CD4-positive, alpha-beta T cell (primary cell): ENCODE data around the gene C20orf96. TPM values are rescaled to one million over a fixed set of nuclear protein-coding genes. Genes with fewer than 3 reads are reported as not detected.
A peak's percentile ranks its signal among the peaks of the same experiment; 100 is the strongest.

Experiments
- ATAC-seq: fragments of 200-7000 bp; cut with Tn5 transposase; one replicate; pipeline ENCODE4 v1.10.0; 2022; ENCODE audit warnings: mild to moderate bottlenecking; ENCODE audit not compliant: poor library complexity
- CTCF ChIA-PET: fragments of 350-600 bp; sonication (Branson Sonifier 250); formaldehyde crosslinking; loops from one replicate; lab custom pipeline; 2021; ENCODE audit warnings: antibody characterized with exemption, inconsistent platforms; lab: Charles Lee
- POLR2A ChIA-PET: fragments of 350-600 bp; sonication (Branson Sonifier 250); formaldehyde crosslinking; loops from one replicate; lab custom pipeline; 2021; ENCODE audit warnings: antibody characterized with exemption, inconsistent platforms; lab: Charles Lee
- DNase-seq, 14 experiments: peaks; one replicate each; pipeline ENCODE4 v3.0.0-alpha.2; 2013 to 2020; ENCODE audit warnings: mixed read lengths in 2 of 14
- H3K27ac ChIP-seq, 2 donors: one replicate each; pipeline versions ENCODE4 v1.5.1 to v1.7.0; 2013; ENCODE audit warnings: low read length in 2 of 2, low read depth in 1 of 2, mild to moderate bottlenecking in 1 of 2
- H3K27me3 ChIP-seq, 2 experiments: 1 replicate in 1 of 2; 2 replicates in 1 of 2; pipeline versions ENCODE4 v1.6.1 to v1.7.0; 2013; ENCODE audit warnings: low read length in 2 of 2, control low read depth in 1 of 2, mild to moderate bottlenecking in 1 of 2, moderate library complexity in 1 of 2; ENCODE audit not compliant: insufficient read depth in 2 of 2, control insufficient read depth in 1 of 2
- H3K36me3 ChIP-seq: one replicate; pipeline ENCODE4 v1.6.1; 2013; ENCODE audit warnings: low read length, control low read depth; ENCODE audit not compliant: insufficient read depth
- H3K4me1 ChIP-seq: one replicate; pipeline ENCODE4 v1.6.1; 2013; ENCODE audit warnings: low read length, control low read depth; ENCODE audit not compliant: insufficient read depth
- H3K4me3 ChIP-seq: one replicate; pipeline ENCODE4 v1.5.1; 2013; ENCODE audit warnings: mild to moderate bottlenecking, low read length, moderate library complexity
- H3K9me3 ChIP-seq, 2 experiments: 1 replicate in 1 of 2; 2 replicates in 1 of 2; pipeline versions ENCODE4 v1.6.1 to v1.7.0; 2013; ENCODE audit warnings: low read length in 2 of 2, mild to moderate bottlenecking in 2 of 2, control low read depth in 1 of 2, moderate library complexity in 1 of 2; ENCODE audit not compliant: control insufficient read depth in 1 of 2, insufficient read depth in 1 of 2
- H3K27ac Mint-ChIP-seq: one replicate; pipeline ENCODE4 v1.8.0; 2020; ENCODE audit warnings: mixed read lengths
- H3K27me3 Mint-ChIP-seq: one replicate; pipeline ENCODE4 v1.8.0; 2021; ENCODE audit warnings: mixed read lengths
- H3K36me3 Mint-ChIP-seq: one replicate; pipeline ENCODE4 v1.8.0; 2021; ENCODE audit warnings: low read depth, mixed read lengths
- H3K4me1 Mint-ChIP-seq: one replicate; pipeline ENCODE4 v1.8.0; 2021; ENCODE audit warnings: low read depth, mixed read lengths
- H3K4me3 Mint-ChIP-seq: one replicate; pipeline ENCODE4 v1.8.0; 2020; ENCODE audit warnings: mild to moderate bottlenecking, mixed read lengths
- H3K9me3 Mint-ChIP-seq: one replicate; pipeline ENCODE4 v1.8.0; 2020; ENCODE audit warnings: mixed read lengths
- CTCF ChIP-seq: fragments of 200-600 bp; IDR thresholded peaks from one replicate; pipeline ENCODE4 v1.8.0; 2022; ENCODE audit warnings: antibody characterized with exemption, mild to moderate bottlenecking
- intact Hi-C, 2 experiments: fragments of 100-400 bp; cut with DNase I in 1 of 2; cut with micrococcal nuclease in 1 of 2; formaldehyde crosslinking; loops; one replicate each; pipeline versions ENCODE4 v1.15.1 to v1.9.0; 2023 to 2025; cut with DNase I, micrococcal nuclease
- total RNA-seq, 174 experiments: library from RNA in 2 of 174; stranded (reverse) in 2 of 174; gene quantifications; one replicate each; pipeline ENCODE4 v1.2.3 and lab custom pipeline; 2021 to 2026

C20orf96 gene
- total RNA-seq, 2 experiments from 2014 or later, result 2.4 to 3.3 TPM

DNA sequence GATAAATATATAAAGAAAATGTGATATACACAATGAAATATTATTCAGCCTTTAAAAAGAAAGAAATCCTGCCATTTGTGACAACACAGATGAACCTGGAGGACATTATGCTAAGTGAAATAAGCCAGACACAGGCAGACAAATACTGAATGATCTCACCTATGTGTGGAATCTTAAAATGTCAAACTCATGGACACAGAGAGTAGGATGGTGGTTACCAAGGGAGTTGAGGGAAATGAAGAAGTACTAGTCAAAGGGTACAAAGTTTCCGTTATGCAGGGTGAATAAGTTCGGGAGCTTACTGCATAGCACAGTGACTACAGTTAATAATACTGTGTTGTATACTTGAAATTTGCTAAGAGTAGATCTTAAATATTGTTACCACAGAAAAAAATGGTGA, 47.6 kb downstream of the C20orf96 start:
- H3K36me3 ChIP-seq, result no peaks in the 10 kb centered on the region
- no peak overlapping the region for H3K4me3 Mint-ChIP-seq
- intact Hi-C loops, result no loop called here
- POLR2A ChIA-PET, result no interaction called here
- no peak for ATAC-seq
- no peaks in the 10 kb centered on the region for H3K4me1 ChIP-seq
- no peaks in the 10 kb centered on the region for H3K9me3 Mint-ChIP-seq
- no peak overlapping the region for H3K4me3 ChIP-seq
- no peaks in the 10 kb centered on the region for H3K36me3 Mint-ChIP-seq
- no peak for TF ChIP-seq CTCF
- H3K4me1 Mint-ChIP-seq, result peaks cover 5% of the 10 kb centered on the region
- H3K9me3 ChIP-seq, result no peaks in the 10 kb centered on the region
- H3K27ac Mint-ChIP-seq, result no peak overlapping the region
- DNase-seq, result no peak
- no peaks in the 10 kb centered on the region for H3K27me3 Mint-ChIP-seq
- no peak overlapping the region for H3K27ac ChIP-seq
- CTCF ChIA-PET, result no interaction called here
- H3K27me3 ChIP-seq, result no peaks in the 10 kb centered on the region

DNA sequence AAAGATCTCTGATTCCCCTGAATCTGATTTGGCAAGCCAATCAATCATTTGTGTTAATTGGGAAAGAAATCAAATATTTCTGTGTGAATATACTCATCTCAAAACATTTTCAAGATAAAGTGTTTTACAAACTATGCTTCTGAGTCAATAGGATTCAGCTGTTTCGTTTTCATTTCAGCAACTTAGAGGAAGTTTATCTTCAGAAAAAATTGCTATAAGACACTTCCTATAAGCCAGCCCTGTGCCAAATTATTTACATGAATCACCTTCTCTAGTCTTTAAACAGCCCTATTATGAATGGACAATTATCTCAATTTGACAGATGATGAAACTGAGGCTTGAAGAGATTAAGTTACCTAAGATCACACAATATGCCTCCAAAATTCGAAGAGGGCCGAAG, 52.6 kb downstream of the C20orf96 start:
- Histone ChIP-seq H3K27me3 (no peaks in the 10 kb centered on the region), H3K9me3 (no peaks in the 10 kb centered on the region), H3K36me3 (no peaks in the 10 kb centered on the region), H3K4me3 (peak overlapping the region; percentile 40), H3K4me1 (peaks cover 6% of the 10 kb centered on the region), H3K27ac (peak overlapping the region in 1 of 2 donors; percentile 37)
- intact Hi-C loops, result no loop called here
- Mint-ChIP-seq H3K27ac (peak overlapping the region; percentile 36), H3K4me3 (peak overlapping the region; percentile 84), H3K27me3 (no peaks in the 10 kb centered on the region), H3K9me3 (no peaks in the 10 kb centered on the region), H3K36me3 (no peaks in the 10 kb centered on the region), H3K4me1 (peaks cover 20% of the 10 kb centered on the region)
- no peak for TF ChIP-seq CTCF
- peak in 3 of 14 experiments; percentile 9 to 16 (median 10) for DNase-seq
- ChIA-PET POLR2A (interaction anchor here (0.7 to 1.6 kb wide), 9 partner anchors 8 to 92 kb away, joined by 3 to 8 read pairs (median 3); partner anchors contain the start of gene DEFB129), CTCF (no interaction called here)
- peak; percentile 41 for ATAC-seq

DNA sequence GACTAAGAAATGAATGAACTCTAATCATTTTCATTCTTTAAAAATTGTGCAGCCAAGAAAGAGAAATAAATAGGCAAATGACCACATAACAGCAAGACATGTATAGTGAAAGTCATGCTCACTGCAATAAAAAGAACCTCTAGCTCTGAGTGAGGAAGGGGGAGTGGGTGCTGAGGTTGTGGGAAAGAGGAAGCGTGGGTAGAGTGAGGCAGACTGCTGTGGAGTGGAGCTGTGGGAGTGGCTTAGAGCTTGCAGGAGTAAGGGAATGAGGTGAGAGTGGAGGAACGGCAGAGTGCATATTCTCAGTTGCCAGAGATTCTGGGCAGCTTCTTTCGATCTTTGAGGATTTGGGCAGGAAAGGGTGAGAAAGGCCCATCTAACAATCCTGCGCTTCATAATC, 53.1 kb downstream of the C20orf96 start:
- no peaks in the 10 kb centered on the region for H3K27me3 Mint-ChIP-seq
- Histone ChIP-seq H3K27ac (peak overlapping the region in 1 of 2 donors; percentile 37), H3K9me3 (no peaks in the 10 kb centered on the region), H3K4me3 (peak overlapping the region; percentile 40), H3K36me3 (no peaks in the 10 kb centered on the region), H3K4me1 (peaks cover 6% of the 10 kb centered on the region), H3K27me3 (no peaks in the 10 kb centered on the region)
- intact Hi-C loops, result no loop called here
- TF ChIP-seq CTCF, result no peak
- peaks cover 20% of the 10 kb centered on the region for H3K4me1 Mint-ChIP-seq
- H3K27ac Mint-ChIP-seq, result peak overlapping the region; percentile 36
- ChIA-PET CTCF (interaction anchor here (0.7 kb wide), 1 partner anchor 9 kb away, joined by 3 read pairs; no protein-coding TSS in a partner anchor), POLR2A (interaction anchor here (0.7 to 1.6 kb wide), 9 partner anchors 8 to 93 kb away, joined by 3 to 8 read pairs (median 3); partner anchors contain the start of gene DEFB129)
- ATAC-seq, result peak; percentile 67
- H3K36me3 Mint-ChIP-seq, result no peaks in the 10 kb centered on the region
- no peaks in the 10 kb centered on the region for H3K9me3 Mint-ChIP-seq
- peak overlapping the region; percentile 84 for H3K4me3 Mint-ChIP-seq
- DNase-seq, result peak in 5 of 14 experiments; percentile 8 to 53 (median 35)
